ENCODE data around the gene MAPK11.

MAPK11 gene

GRCh38 chr22:50246242-50247175, 23.7 kb downstream of the MAPK11 start:
- DNase-seq, result no peak

GRCh38 chr22:50245214-50246072, 24.7 kb downstream of the MAPK11 start:
- no peak for DNase-seq

GRCh38 chr22:50244420-50245213, 25.6 kb downstream of the MAPK11 start, which contains the start of gene TUBGCP6:
TUBGCP6 (minus strand) TSS chr22:50245023; CDS start chr22:50244459, 564 bp downstream.
- peak; percentile 61 for DNase-seq

- no peak for DNase-seq
Observed at GRCh38 chr22:50243685-50244419, 26.3 kb downstream of the MAPK11 start.

- no peak for DNase-seq
Observed at GRCh38 chr22:50242406-50242949, 27.7 kb downstream of the MAPK11 start.

GRCh38 chr22:50238755-50239154, 31.4 kb downstream of the MAPK11 start:
- no peak for DNase-seq

- DNase-seq, result no peak
Observed at GRCh38 chr22:50236731-50237409, 33.3 kb downstream of the MAPK11 start.

- no peak for DNase-seq
Observed at GRCh38 chr22:50233223-50233622, 37.0 kb downstream of the MAPK11 start.

- DNase-seq, result no peak
Observed at GRCh38 chr22:50232481-50233151, 37.6 kb downstream of the MAPK11 start.

- no peak for DNase-seq
Observed at GRCh38 chr22:50229370-50229769, 40.8 kb downstream of the MAPK11 start.

- DNase-seq, result no peak
Observed at GRCh38 chr22:50228366-50228765, 41.8 kb downstream of the MAPK11 start.

GRCh38 chr22:50227579-50228215, 42.5 kb downstream of the MAPK11 start:
- no peak for DNase-seq

- DNase-seq, result no peak
Observed at GRCh38 chr22:50226875-50227165, 43.4 kb downstream of the MAPK11 start.

GRCh38 chr22:50226063-50226874, 43.9 kb downstream of the MAPK11 start:
- no peak for DNase-seq

GRCh38 chr22:50225200-50225969, 44.8 kb downstream of the MAPK11 start:
- no peak for DNase-seq

- DNase-seq, result no peak
Observed at GRCh38 chr22:50224071-50224470, 46.1 kb downstream of the MAPK11 start.

GRCh38 chr22:50222508-50222907, 47.7 kb downstream of the MAPK11 start:
- DNase-seq, result no peak

Measured in NCI-H748 treated with DMSO at 0.1 percent for 48 hours (cell line).